ENCODE measurements around the gene ZNFX1. TPM values are rescaled to one million over a fixed set of nuclear protein-coding genes. Genes with fewer than 3 reads are reported as not detected.
A peak's percentile ranks its signal among the peaks of the same experiment; 100 is the strongest.

Gene ZNFX1
- polyA plus RNA-seq, 1 of the 3 experiments (the other 2 are of a cell fraction): 3.9 TPM

- H3K4me2 ChIP-seq: no peak overlapping the region
- 98% methylated on average over 2 of the region's 2 CpGs for WGBS (ENCODE audit: low lambda C conversion rate)
- H3K4me3 ChIP-seq (ENCODE audit: low read depth in 2 of 2, low read length in 1 of 2): no peak overlapping the region
- peaks cover 62 to 77% of the 10 kb centered on the region in 2 experiments for H3K36me3 ChIP-seq (replicated peaks in 1 of 2; ENCODE audit: control insufficient read depth in 1 of 2, insufficient read depth in 2 of 2, low read length in 1 of 2)
- ChIA-PET POLR2A (no interaction called here), CTCF (no interaction called here)
- TF ChIP-seq IRF3 (IDR thresholded peaks at IDR 0.05; ENCODE audit: low read depth, low read length) (no peak), EP300 (IDR thresholded peaks at IDR 0.05; ENCODE audit: borderline replicate concordance in 1 of 2, low read depth in 1 of 2, low read length in 1 of 2) (no peak)
- no peak for DNase-seq
- peak overlapping the region in 1 of 2 experiments; percentile 15; a peak in 1 of 4 replicates for H3K27ac ChIP-seq (ENCODE audit: low read depth in 2 of 2, low read length in 1 of 2)
- peaks cover 39% of the 10 kb centered on the region for H3K79me2 ChIP-seq (ENCODE audit: insufficient read depth)
- H3K9me2 ChIP-seq: no peaks in the 10 kb centered on the region
- peaks cover 21% of the 10 kb centered on the region for H4K20me1 ChIP-seq (ENCODE audit: insufficient read depth)
- H3K27me3 ChIP-seq (ENCODE audit: insufficient read depth): no peaks in the 10 kb centered on the region
- H3F3A ChIP-seq (replicated peaks; ENCODE audit: insufficient read depth): peaks cover 10% of the 10 kb centered on the region
- no peak overlapping the region for H3K9ac ChIP-seq
- H2AFZ ChIP-seq (ENCODE audit: low read depth): no peak overlapping the region
- no peaks in the 10 kb centered on the region for H3K4me1 ChIP-seq (ENCODE audit: control insufficient read depth in 1 of 2, insufficient read depth in 2 of 2, low read depth in 1 of 2, low read length in 1 of 2)
- H3K9me3 ChIP-seq: no peaks in the 10 kb centered on the region
Measured at GRCh38 chr20:49259799-49260198, 18.1 kb downstream of the ZNFX1 start.

GRCh38 chr20:49259284-49259683 lies 18.6 kb downstream of the ZNFX1 start:
- POLR2A ChIA-PET: no interaction called here
- H4K20me1 ChIP-seq (ENCODE audit: insufficient read depth): peaks cover 19% of the 10 kb centered on the region
- no peaks in the 10 kb centered on the region for H3K9me3 ChIP-seq
- H3K79me2 ChIP-seq (ENCODE audit: insufficient read depth): peaks cover 34% of the 10 kb centered on the region
- CTCF ChIA-PET: no interaction called here
- peaks cover 10% of the 10 kb centered on the region for H3F3A ChIP-seq (replicated peaks; ENCODE audit: insufficient read depth)
- no peak for DNase-seq
- H3K4me2 ChIP-seq: no peak overlapping the region
- H3K27ac ChIP-seq (ENCODE audit: low read depth in 2 of 2, low read length in 1 of 2): no peak overlapping the region
- no peaks in the 10 kb centered on the region for H3K27me3 ChIP-seq (ENCODE audit: insufficient read depth)
- TF ChIP-seq USF1 (IDR thresholded peaks at IDR 0.05; ENCODE audit: borderline replicate concordance, low read depth): no peak
- H3K9me2 ChIP-seq: no peaks in the 10 kb centered on the region
- H3K4me3 ChIP-seq (ENCODE audit: low read depth in 2 of 2, low read length in 1 of 2): no peak overlapping the region
- H2AFZ ChIP-seq (ENCODE audit: low read depth): no peak overlapping the region
- WGBS (ENCODE audit: low lambda C conversion rate): 74% methylated on average over 4 of the region's 4 CpGs
- H3K36me3 ChIP-seq (replicated peaks in 1 of 2; ENCODE audit: control insufficient read depth in 1 of 2, insufficient read depth in 2 of 2, low read length in 1 of 2): peaks cover 62 to 75% of the 10 kb centered on the region in 2 experiments
- H3K4me1 ChIP-seq (ENCODE audit: control insufficient read depth in 1 of 2, insufficient read depth in 2 of 2, low read depth in 1 of 2, low read length in 1 of 2): no peaks in the 10 kb centered on the region
- no peak overlapping the region for H3K9ac ChIP-seq

GRCh38 chr20:49256261-49256660 lies 21.6 kb downstream of the ZNFX1 start:
- TF ChIP-seq RAD21 (IDR thresholded peaks at IDR 0.05; ENCODE audit: low read length) (no peak), MEF2A (IDR thresholded peaks at IDR 0.05; ENCODE audit: borderline replicate concordance, low read depth) (no peak), CHD2 (IDR thresholded peaks at IDR 0.05; ENCODE audit: low read length, partially characterized antibody) (no peak), SIN3A (IDR thresholded peaks at IDR 0.05; ENCODE audit: borderline replicate concordance, low read depth, low read length) (no peak)
- Histone ChIP-seq H3K4me3 (ENCODE audit: low read depth in 2 of 2, low read length in 1 of 2) (no peak overlapping the region), H3F3A (replicated peaks; ENCODE audit: insufficient read depth) (peaks cover 9% of the 10 kb centered on the region), H3K79me2 (ENCODE audit: insufficient read depth) (peaks cover 11% of the 10 kb centered on the region; the same call in 1 of the 2 replicates), H3K4me2 (no peak overlapping the region), H3K9me3 (no peaks in the 10 kb centered on the region), H3K4me1 (ENCODE audit: control insufficient read depth in 1 of 2, insufficient read depth in 2 of 2, low read depth in 1 of 2, low read length in 1 of 2) (no peaks in the 10 kb centered on the region), H3K27me3 (ENCODE audit: insufficient read depth) (no peaks in the 10 kb centered on the region), H4K20me1 (ENCODE audit: insufficient read depth) (peaks cover 17% of the 10 kb centered on the region), H3K27ac (ENCODE audit: low read depth in 2 of 2, low read length in 1 of 2) (no peak overlapping the region), H3K36me3 (replicated peaks in 1 of 2; ENCODE audit: control insufficient read depth in 1 of 2, insufficient read depth in 2 of 2, low read length in 1 of 2) (peaks cover 66 to 69% of the 10 kb centered on the region in 2 experiments), H2AFZ (ENCODE audit: low read depth) (no peak overlapping the region), H3K9ac (no peak overlapping the region), H3K9me2 (no peaks in the 10 kb centered on the region)
- ChIA-PET POLR2A (no interaction called here), CTCF (no interaction called here)
- no peak for DNase-seq
- WGBS (ENCODE audit: low lambda C conversion rate): 82% methylated on average over 6 of the region's 6 CpGs
